GM23338 (cell line): Measurements from ENCODE around the gene COL4A1. TPM values are rescaled to one million over a fixed set of nuclear protein-coding genes. Genes with fewer than 3 reads are reported as not detected.

Experiments used
- CREB1 ChIP-seq: fragments of 250-450 bp; sonication (Bioruptor Pico); IDR thresholded peaks from 2 replicates; pipeline ENCODE4 v1.5.0; 2020; ENCODE audit warnings: low read depth, mild to moderate bottlenecking, moderate library complexity
- EZH2 ChIP-seq: fragments of 200-600 bp; sonication (generic); IDR thresholded peaks from one replicate; pipeline ENCODE4 v1.8.0; 2017; ENCODE audit warnings: antibody characterized with exemption, mild to moderate bottlenecking, low read depth; ENCODE audit not compliant: unreplicated experiment
- EZH2phosphoT487 ChIP-seq: fragments of 200-600 bp; sonication (generic); IDR thresholded peaks from one replicate; pipeline ENCODE4 v1.8.1; 2018; ENCODE audit warnings: antibody characterized with exemption; ENCODE audit not compliant: unreplicated experiment
- JUNB ChIP-seq: IDR thresholded peaks from one replicate; pipeline ENCODE4 v1.6.1; 2016; ENCODE audit warnings: antibody characterized with exemption; ENCODE audit not compliant: unreplicated experiment
- NANOG ChIP-seq: IDR thresholded peaks from 2 replicates; pipeline ENCODE4 v1.6.1; 2016; ENCODE audit warnings: antibody characterized with exemption, borderline replicate concordance
- POLR2AphosphoS5 ChIP-seq: IDR thresholded peaks from 2 replicates; pipeline ENCODE4 v1.6.1; 2016; ENCODE audit warnings: antibody characterized with exemption, low read depth
- REST ChIP-seq: IDR thresholded peaks from one replicate; pipeline ENCODE4 v1.6.1; 2018; ENCODE audit warnings: antibody characterized with exemption; ENCODE audit not compliant: unreplicated experiment
- STAT1 ChIP-seq: IDR thresholded peaks from one replicate; pipeline ENCODE4 v1.6.1; 2016; ENCODE audit warnings: antibody characterized with exemption; ENCODE audit not compliant: unreplicated experiment
- polyA plus RNA-seq: library from polyadenylated mRNA; unstranded; fragments of >200 nt; fragmentation: Nextera tagmentation; extraction: Ambion mirVana; gene quantifications from 2 replicates; pipeline ENCODE4 v1.2.1, GENCODE V29; 2016
- total RNA-seq: library from RNA; depleted of rRNA; stranded (reverse); fragments of >200 nt; shearing (Covaris generic); gene quantifications from 2 replicates; pipeline ENCODE4 v1.2.3, GENCODE V29; 2014
- TF ChIP-seq, protein P1 (sequence below): fragments of 250-450 bp; sonication (Bioruptor Pico); IDR thresholded peaks from 2 replicates; pipeline ENCODE4 v1.5.0; 2020; ENCODE audit warnings: mild to moderate bottlenecking, moderate library complexity
- TF ChIP-seq, protein P2 (sequence below), 2 experiments: fragments of 200-600 bp in 1 of 2; sonication (generic) in 1 of 2; conservative IDR thresholded peaks; 2 replicates each; pipeline versions ENCODE4 v1.5.1 to v1.6.1; 2016 to 2017; ENCODE audit warnings: antibody characterized with exemption in 2 of 2, low read depth in 2 of 2, mild to moderate bottlenecking in 2 of 2, moderate library complexity in 1 of 2
- TF ChIP-seq, protein P3 (sequence below): IDR thresholded peaks from 2 replicates; pipeline ENCODE4 v1.6.1; 2016; ENCODE audit warnings: antibody characterized with exemption

Gene COL4A1
- total and polyA plus RNA-seq, 2 experiments from 2014 or later, result 39.1 to 110 TPM

DNA sequence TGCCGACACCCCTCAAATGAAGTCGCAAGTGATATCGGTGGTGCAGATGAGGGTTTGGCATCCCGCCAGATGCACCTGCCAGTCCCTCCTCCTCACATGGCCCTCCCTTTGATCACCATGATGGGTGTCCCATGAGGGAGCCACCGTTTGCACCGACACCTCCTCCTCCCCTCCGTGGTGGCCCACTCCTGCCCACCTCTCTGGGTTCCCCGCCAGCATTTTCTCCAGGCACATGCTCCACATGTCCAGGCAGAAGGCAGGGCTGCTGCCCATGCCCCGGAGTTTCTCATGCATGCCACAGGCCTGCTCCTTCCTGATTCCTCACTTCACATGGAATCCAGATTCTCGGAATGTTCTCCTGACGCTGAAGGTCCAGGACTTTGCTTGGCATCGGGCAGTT is 49.4 kb upstream of the COL4A1 start (continued):
- TF ChIP-seq, protein P1, sequence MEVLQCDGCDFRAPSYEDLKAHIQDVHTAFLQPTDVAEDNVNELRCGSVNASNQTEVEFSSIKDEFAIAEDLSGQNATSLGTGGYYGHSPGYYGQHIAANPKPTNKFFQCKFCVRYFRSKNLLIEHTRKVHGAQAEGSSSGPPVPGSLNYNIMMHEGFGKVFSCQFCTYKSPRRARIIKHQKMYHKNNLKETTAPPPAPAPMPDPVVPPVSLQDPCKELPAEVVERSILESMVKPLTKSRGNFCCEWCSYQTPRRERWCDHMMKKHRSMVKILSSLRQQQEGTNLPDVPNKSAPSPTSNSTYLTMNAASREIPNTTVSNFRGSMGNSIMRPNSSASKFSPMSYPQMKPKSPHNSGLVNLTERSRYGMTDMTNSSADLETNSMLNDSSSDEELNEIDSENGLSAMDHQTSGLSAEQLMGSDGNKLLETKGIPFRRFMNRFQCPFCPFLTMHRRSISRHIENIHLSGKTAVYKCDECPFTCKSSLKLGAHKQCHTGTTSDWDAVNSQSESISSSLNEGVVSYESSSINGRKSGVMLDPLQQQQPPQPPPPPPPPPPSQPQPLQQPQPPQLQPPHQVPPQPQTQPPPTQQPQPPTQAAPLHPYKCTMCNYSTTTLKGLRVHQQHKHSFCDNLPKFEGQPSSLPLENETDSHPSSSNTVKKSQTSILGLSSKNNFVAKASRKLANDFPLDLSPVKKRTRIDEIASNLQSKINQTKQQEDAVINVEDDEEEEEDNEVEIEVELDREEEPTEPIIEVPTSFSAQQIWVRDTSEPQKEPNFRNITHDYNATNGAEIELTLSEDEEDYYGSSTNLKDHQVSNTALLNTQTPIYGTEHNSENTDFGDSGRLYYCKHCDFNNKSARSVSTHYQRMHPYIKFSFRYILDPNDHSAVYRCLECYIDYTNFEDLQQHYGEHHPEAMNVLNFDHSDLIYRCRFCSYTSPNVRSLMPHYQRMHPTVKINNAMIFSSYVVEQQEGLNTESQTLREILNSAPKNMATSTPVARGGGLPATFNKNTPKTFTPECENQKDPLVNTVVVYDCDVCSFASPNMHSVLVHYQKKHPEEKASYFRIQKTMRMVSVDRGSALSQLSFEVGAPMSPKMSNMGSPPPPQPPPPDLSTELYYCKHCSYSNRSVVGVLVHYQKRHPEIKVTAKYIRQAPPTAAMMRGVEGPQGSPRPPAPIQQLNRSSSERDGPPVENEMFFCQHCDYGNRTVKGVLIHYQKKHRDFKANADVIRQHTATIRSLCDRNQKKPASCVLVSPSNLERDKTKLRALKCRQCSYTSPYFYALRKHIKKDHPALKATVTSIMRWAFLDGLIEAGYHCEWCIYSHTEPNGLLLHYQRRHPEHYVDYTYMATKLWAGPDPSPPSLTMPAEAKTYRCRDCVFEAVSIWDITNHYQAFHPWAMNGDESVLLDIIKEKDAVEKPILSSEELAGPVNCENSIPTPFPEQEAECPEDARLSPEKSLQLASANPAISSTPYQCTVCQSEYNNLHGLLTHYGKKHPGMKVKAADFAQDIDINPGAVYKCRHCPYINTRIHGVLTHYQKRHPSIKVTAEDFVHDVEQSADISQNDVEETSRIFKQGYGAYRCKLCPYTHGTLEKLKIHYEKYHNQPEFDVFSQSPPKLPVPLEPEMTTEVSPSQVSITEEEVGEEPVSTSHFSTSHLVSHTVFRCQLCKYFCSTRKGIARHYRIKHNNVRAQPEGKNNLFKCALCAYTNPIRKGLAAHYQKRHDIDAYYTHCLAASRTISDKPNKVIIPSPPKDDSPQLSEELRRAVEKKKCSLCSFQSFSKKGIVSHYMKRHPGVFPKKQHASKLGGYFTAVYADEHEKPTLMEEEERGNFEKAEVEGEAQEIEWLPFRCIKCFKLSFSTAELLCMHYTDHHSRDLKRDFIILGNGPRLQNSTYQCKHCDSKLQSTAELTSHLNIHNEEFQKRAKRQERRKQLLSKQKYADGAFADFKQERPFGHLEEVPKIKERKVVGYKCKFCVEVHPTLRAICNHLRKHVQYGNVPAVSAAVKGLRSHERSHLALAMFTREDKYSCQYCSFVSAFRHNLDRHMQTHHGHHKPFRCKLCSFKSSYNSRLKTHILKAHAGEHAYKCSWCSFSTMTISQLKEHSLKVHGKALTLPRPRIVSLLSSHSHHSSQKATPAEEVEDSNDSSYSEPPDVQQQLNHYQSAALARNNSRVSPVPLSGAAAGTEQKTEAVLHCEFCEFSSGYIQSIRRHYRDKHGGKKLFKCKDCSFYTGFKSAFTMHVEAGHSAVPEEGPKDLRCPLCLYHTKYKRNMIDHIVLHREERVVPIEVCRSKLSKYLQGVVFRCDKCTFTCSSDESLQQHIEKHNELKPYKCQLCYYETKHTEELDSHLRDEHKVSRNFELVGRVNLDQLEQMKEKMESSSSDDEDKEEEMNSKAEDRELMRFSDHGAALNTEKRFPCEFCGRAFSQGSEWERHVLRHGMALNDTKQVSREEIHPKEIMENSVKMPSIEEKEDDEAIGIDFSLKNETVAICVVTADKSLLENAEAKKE (CRISPR knock-in tag), result no peak
- TF ChIP-seq, protein P2, sequence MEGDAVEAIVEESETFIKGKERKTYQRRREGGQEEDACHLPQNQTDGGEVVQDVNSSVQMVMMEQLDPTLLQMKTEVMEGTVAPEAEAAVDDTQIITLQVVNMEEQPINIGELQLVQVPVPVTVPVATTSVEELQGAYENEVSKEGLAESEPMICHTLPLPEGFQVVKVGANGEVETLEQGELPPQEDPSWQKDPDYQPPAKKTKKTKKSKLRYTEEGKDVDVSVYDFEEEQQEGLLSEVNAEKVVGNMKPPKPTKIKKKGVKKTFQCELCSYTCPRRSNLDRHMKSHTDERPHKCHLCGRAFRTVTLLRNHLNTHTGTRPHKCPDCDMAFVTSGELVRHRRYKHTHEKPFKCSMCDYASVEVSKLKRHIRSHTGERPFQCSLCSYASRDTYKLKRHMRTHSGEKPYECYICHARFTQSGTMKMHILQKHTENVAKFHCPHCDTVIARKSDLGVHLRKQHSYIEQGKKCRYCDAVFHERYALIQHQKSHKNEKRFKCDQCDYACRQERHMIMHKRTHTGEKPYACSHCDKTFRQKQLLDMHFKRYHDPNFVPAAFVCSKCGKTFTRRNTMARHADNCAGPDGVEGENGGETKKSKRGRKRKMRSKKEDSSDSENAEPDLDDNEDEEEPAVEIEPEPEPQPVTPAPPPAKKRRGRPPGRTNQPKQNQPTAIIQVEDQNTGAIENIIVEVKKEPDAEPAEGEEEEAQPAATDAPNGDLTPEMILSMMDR (conservative IDR thresholded peaks at IDR 0.05; ENCODE audit: low read depth in 2 of 2), result no peak
- TF ChIP-seq JUNB (no peak), EZH2 (no peak), EZH2phosphoT487 (no peak), NANOG (no peak), STAT1 (no peak), CREB1 (CRISPR knock-in tag) (no peak), POLR2AphosphoS5 (no peak), REST (no peak)
- TF ChIP-seq, protein P3, sequence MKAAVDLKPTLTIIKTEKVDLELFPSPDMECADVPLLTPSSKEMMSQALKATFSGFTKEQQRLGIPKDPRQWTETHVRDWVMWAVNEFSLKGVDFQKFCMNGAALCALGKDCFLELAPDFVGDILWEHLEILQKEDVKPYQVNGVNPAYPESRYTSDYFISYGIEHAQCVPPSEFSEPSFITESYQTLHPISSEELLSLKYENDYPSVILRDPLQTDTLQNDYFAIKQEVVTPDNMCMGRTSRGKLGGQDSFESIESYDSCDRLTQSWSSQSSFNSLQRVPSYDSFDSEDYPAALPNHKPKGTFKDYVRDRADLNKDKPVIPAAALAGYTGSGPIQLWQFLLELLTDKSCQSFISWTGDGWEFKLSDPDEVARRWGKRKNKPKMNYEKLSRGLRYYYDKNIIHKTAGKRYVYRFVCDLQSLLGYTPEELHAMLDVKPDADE, result no peak
